GM19397 (cell line): ENCODE results near the gene TMEM161A.
"Not testable (repeated sequence)": the region's sequence is repeated elsewhere in the genome, so short reads cannot be mapped to it uniquely, and the experiment has no call there.

Experiments used
- ATAC-seq: cut with Tn5 transposase; IDR thresholded peaks from one replicate; pipeline ENCODE4 v1.9.1; 2021; ENCODE audit warnings: mild to moderate bottlenecking, moderate library complexity; ENCODE audit not compliant: unreplicated experiment

TMEM161A gene

GRCh38 chr19:19138109-19138981 lies at the start of gene TMEM161A:
TMEM161A (minus strand) TSS chr19:19138478; CDS start chr19:19138428, 50 bp downstream.
- ATAC-seq = peak; percentile 99

DNA sequence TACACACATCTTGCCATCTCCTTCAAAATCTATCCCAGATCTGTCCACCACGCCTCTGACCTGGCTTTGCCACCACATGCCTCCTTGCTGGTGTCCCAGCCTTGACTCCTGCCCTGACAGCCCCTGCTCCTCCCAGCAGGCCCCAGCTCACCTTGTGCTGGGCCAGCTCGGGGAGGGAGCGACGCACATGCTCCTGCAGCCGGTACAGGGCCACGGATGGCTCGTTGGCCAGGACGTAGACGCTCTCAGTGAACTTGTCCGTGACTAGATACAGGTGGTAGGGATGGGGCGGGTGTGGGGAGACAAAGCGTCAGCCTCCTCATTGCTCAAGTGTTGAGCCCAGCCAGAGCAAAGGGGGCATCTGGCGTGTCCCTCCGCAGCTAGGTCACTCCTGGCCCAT lies 48.5 kb upstream of the TMEM161A start:
- no peak for ATAC-seq

DNA sequence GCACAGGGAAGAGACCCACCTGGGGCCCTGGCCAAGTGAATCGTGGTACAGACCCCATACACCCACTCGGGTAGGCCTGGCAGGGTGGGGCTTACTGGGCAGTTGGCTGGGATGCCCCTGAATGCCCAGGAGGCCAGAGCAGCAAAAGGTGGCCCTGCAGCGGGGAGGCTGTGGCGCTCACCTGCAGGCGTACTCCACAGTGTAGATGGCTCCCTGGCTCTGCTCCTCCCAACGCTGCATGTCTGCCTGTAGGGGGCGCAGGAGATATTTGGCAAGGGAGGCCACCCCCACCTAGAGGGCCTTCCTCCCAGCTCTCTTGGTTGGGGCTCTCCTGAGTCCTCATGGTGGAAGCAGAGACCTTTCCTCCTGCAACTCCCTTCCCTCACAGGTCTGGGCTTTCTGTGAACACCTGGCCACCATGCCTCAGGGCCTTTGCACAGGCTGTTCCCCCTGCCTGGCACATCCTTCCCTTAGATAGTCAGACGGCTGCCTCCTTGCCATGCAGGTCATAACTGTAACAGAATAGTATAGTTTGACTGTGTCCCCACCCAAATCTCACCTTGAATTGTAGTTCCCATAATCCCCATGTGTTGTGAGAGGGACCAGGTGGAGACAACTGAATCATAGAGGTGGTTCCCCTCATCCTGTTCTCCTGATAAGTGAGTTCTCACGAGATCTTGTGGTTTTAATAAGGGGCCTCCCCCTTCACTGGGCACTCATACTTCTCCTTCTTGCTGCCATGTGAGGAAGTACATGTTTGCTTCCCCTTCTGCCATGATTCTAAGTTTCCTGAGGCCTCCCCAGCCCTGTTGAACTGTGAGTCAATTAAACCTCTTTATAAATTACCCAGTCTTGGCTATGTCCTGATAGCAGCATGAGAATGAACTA lies 47.8 kb upstream of the TMEM161A start:
- ATAC-seq = no peak

DNA sequence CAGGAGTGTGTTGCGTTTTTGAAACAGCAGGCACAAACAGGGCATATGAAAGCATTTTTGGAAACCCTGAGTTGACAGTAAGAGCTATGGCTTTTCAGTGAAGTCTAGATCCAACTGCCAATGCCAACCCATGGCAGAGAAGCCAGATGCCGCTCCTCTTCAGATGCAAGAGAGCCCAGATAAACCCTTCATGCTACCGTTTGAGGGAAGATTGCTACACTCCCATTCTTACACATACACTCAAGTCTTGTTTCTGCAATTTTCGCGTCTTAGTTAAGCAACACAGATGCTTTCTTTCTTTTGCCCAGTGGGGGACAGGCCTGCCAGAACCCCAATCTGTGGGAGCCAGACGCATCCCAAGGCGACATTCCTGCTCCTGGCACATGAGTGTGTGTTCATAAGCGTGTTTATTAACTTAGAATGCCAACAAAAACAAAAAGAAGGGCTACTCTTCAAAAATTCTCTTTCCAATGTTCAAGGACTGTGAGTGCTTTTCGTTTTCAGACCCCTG lies 43.3 kb upstream of the TMEM161A start:
- no peak for ATAC-seq

DNA sequence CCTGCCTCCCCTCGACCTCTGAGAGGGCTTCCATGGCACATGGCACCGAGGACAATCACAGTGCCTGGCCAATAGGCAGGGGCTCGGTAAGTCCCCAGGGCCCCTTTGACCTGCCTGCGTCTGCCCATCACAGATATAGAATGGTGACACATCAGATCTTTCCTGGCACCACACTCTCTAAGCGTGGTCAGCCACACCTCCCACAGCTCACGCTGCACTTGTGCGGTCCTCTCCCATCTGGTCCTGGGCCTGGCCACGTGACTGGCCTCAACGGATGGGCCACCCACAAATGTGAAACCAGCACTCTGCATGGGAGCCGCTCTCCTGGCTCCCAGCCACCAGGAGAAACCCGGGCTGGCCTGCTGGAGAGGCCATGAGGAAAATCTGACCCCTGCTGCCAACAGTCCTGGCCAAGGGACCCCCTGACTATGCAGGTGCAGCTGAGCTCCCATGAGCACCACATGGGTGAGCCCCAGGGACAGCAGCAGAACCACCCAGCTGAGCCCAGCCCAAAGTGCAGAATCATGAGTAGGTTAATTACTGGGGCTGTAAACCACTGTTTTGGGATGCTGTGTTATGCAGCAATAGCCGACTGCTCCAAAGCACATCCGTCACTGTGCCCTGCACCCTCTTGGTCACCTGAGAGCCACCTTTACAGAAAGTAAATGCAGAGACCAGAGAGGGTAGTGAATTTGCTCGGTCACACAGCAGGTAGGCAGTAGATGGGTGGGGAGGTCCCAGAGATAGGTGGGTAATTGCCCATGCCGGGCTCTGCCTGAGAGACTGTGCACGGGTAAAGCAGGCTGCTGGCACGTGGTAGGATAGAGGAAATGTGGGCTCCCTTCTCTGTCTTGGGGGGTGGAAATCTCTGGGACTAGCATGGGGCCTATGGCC lies 41.5 kb upstream of the TMEM161A start:
- no peak for ATAC-seq

- no peak for ATAC-seq
Measured at GRCh38 chr19:19176950-19177349, 38.7 kb upstream of the TMEM161A start.

GRCh38 chr19:19173243-19173642 lies 35.0 kb upstream of the TMEM161A start:
- ATAC-seq = not testable (repeated sequence)

GRCh38 chr19:19171821-19172532 lies 33.7 kb upstream of the TMEM161A start:
- ATAC-seq = no peak

DNA sequence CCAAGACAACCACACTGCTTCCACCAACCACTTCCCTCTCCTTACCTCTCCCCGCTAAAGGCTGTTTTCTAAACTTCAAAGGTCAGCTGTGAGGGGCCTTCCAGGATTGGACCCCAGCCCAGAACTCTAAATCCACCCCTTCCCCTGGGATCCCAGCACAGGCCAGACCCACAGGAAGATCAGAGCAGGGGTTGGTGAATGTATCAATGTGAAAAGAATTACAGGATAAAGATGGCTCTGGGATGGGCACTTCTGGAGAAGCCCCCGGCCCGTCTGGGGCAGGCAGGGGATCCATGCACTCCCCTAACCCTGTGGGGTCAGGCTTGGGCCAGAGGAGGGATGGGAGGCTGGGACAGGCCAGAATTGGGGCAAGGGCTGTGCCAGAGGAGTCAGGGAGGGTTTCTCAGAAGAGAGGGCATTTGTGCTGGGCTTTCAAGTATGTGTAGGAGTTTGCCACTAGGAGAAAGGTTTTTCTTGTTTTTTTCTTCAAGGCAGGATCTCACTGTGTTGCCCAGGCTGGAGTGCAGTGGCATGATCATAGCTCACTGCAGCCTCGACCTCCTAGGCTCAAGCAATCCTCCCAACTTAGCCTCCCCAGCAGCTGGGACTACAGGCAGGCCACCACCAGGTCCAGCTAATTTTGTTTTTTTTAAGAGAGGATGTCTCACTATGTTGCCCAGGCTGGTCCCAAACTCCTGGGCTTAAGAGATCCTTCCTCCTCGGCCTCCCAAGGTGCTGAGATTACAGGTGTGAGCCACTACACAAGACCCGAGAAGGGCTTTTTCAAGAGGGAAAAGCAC lies 32.8 kb upstream of the TMEM161A start:
- no peak for ATAC-seq

DNA sequence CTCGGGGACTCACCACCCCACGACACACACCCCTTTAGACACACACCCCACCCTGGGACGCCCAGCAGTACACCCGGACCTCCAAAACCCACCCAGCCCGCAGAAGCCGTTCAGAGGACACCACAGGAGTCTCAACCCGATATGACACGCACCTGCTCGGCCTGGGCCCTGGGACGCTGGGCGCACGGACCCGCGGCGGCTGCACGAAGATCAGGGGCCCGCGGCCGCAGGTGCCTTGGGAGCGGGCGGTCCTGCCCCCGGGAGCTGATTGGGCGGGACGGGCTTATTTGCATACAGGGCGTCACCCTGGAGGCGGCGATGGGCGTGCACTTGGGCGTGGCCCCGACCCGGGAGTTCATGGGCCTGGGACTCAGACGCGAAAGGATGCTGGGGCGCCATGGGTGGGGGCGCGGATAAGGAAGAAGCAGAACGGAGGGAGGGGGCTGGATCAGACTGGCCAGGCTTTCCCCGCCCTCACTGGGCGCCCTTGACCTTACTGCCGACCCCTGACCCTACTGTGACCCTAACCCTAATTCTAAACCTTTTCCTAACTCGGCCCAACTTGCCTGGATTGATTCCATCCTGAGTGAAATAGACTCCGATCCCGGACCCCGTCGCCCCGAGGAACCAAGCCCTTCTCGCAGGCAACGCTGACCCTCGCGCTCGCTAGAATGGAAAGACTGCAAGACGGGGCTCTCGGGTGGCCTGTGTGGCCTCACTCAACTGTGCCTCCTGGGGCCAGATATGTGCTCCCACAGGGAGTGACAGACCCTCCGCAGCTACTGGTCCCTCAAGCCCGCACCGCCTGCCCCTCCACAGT lies 32.0 kb upstream of the TMEM161A start, which contains the start of gene MEF2B:
TSS of gene MEF2B (minus strand) at position 211 of the 820 bp plus-strand sequence. CDS start 19,528 bp downstream, outside the sequence.
- peak; percentile 92 for ATAC-seq

GRCh38 chr19:19169236-19170052 lies 31.2 kb upstream of the TMEM161A start:
- ATAC-seq = no peak

DNA sequence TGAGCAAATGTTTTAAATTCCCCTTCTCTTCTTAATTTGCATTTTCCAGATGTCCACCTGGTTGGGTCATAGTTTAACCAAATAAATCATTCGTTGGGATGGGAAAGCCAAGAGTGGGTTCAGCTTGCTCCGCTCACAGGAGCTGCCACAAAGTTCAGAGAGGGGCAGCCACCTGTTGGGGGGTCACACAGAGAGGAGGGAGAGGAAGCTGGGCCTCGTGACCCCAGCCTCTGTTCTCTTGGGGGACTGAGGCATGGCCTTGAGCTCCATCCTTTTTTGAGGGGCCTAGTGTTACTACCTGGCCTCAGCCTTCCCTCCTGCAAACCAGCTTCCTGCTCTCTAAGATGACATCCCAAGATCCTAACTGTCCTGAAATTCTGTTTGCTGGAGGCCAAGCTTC lies 29.3 kb upstream of the TMEM161A start:
- no peak for ATAC-seq

DNA sequence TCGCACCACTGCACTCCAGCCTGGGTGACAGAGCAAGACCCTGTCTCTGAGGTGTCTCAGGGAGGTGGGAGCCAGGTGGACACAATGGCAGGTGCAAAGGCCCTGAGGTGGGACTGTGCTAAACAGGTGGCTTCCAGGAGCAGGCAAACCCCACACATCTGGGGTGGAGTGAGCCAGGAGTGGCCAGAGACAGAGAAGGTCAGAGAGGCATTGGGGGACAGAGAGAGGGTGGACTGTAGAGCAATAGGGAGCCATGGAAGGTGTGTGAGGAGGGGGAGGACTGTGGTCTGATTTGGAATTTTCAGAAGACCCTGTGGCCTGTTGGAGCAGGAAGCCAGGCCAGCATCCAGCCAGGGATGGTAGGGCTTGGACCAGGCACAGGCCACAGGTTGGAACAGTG lies 27.1 kb upstream of the TMEM161A start:
- ATAC-seq = no peak

GRCh38 chr19:19162495-19162894 lies 24.2 kb upstream of the TMEM161A start:
- ATAC-seq = no peak

GRCh38 chr19:19160461-19161035 lies 22.3 kb upstream of the TMEM161A start:
- ATAC-seq = peak; percentile 53

- ATAC-seq = no peak
Measured at GRCh38 chr19:19159534-19159933, 21.3 kb upstream of the TMEM161A start.

DNA sequence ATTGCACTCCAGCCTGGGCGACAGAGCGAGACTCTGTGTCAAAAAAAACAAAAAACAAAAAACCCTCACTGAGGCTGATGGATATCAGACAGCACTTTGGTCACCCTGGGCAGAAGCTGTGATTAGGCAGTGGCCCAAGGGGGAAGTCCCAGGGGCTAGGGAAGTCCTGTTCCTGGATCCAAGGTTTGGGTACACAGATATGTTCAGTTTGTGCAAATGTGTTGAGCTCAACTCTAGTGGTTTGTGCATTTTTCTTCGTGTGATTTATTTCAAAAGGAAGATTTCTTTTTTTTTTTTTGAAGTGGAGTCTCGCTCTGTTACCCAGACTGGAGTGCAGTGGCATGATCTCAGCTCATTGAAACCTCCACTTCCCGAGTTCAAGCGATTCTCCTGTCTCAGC lies 19.5 kb upstream of the TMEM161A start:
- no peak for ATAC-seq
